GM19239 (cell line): ENCODE results near the gene LPCAT4.
A peak's percentile ranks its signal among the peaks of the same experiment; 100 is the strongest.

Source experiments
- DNase-seq: peaks from one replicate; pipeline ENCODE4 v3.0.0; 2011; ENCODE audit warnings: low spot score; ENCODE audit not compliant: insufficient read length
- FAIRE-seq: peaks from 2 replicates; lab custom pipeline; 2011; peaks lifted over from hg19 to GRCh38; lab: Jason Lieb, UNC

The LPCAT4 gene

DNA sequence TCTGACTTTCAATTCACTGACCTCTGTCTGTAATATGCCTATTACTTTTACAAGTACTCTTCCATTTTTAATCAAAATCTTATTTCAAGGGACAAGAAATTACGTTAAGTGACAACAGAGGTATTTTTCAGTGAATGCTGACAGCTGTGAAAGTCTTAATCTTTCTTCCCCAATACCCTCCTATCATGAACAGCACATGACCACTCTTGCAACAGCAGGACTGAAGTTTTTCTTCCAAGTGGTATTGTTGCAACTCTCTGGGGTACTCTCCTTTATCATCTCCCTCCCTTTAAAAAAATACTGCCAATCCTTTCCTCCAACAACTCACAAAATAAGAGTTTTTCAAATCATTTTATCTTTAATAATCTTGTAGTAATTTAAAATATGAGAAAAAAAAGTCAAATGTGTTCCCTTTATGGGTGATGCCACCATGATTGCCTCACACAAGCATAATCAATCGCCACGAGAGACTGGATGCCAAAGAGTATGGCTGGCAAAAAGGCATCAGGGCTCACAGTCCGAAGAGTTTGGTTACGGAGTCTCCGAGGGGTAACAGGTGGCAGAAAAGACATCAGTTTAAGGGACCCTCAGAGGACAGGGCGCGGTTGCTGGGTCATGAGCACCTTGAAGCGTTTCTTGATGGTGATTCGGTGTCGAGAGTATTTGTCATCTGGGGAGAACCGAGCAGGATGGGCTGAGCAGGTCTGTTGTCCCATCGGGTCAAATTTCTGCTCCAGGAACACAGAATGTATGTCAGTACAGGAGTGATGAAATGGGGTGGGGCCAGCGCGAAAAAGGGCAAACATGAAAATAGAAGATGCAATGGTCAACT lies 25.4 kb downstream of the LPCAT4 start:
- DNase-seq (no peak), FAIRE-seq (no peak)

DNA sequence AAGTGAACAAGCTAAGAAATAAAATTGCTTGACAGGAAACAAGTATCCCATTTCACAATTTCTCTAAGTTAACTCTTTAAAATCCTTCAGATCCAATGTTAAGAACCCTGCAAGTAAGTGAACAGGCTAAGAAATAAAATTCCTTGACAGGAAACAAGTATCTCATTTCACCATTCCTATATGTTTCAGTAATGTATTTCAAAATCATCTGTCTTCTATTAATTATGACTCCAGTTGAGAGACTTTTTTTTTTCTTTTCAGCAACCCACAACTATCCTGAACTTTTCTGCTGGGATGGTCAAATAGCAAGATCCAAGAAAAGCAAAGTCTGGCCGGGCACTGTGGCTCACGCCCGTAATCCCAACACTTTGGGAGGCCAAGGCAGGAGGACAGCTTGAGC lies 27.1 kb downstream of the LPCAT4 start:
- no peak for DNase-seq
- FAIRE-seq, result no peak

DNA sequence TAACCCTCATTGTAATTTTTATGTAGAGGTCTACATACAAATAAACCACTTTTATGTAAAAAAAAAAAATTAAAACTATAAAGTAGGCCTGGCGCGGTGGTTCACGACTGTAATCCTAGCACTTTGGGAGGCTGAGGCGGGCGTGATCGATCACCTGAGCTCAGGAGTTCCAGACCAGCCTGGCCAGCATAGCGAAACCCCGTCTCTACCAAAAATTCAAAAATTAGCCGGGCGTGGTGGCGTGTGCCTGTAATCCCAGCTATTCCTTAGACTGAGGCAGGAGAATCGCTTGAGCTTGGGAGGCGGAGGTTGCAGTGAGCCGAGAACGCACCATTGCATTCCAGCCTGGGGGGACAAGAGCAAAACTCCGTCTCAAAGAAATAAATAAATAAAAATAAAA lies 28.6 kb downstream of the LPCAT4 start:
- DNase-seq (no peak), FAIRE-seq (no peak)

DNA sequence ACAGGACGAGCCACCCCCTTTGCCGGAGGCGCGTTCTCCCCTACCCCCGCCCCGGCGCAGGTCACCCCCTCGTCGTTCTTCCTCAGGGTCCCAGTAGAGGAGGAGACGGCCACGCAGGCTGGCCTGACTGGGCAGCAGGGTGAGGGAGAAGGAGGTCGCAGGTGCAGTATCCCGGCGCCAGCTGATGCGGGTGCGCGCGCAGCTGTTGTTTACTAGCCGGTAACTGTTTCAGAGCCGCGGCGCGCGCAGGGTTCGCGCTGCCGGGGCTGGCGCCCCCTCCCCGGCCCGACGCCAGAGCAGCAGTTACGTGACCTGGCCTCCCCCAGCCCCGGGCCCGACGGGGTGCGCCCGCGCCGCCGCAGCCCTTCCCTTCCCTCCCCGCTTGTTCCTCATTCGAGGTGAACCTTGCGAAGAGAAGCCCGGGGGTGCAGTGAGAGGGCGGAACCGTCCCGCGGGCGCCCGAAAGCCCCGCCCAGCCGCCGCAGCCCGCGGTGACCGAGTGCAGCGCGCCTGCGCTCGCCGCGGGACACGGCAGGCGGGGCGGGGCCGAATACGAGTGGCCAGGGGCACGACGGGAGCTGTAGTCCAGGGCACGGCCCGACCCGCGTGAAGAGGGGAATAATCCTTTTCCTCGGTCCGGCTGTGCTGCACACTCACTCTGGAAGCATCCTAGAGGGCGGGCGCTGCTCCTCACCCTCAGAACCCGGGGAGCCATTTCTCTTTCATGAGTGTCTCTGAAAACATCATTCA lies 29.3 kb downstream of the LPCAT4 start, which contains the start of gene SLC12A6:
TSS of gene SLC12A6 (minus strand) at position 225 of the 750 bp plus-strand sequence. CDS start 1,101 bp downstream, outside the sequence.
- FAIRE-seq, result peak; percentile 40

DNA sequence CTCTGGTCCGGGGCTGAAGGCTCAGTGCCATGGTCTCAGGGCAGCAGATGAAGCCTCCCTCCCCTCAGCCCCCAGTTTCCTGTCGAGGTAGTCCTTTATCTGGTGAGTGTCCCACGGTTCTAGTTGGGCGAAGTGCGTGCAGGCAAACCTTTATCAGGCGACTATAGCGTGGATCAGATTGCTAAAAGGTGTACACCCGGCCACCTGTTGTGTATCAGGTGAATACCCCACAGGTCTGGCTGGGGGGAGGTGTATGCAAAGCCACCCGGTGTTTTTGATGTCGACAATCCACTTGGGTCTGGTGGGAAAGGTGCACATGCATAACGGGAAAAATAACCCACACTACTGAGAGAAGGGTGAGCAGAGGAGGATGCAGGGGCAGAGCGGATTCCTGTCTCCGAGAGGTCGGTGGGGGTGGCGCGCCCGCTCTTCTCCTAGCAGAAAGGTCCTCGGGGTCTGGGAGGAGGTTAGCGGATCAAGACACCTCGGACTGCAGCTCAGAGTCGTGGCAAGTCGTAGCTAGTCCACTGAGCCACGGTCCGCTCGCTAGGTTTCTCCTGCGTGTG lies 29.9 kb downstream of the LPCAT4 start:
- FAIRE-seq (no peak), DNase-seq (no peak)

More for the DNA sequence above, 29.3 kb downstream of the LPCAT4 start, which contains the start of gene SLC12A6:
- DNase-seq, result peak; percentile 57

DNA sequence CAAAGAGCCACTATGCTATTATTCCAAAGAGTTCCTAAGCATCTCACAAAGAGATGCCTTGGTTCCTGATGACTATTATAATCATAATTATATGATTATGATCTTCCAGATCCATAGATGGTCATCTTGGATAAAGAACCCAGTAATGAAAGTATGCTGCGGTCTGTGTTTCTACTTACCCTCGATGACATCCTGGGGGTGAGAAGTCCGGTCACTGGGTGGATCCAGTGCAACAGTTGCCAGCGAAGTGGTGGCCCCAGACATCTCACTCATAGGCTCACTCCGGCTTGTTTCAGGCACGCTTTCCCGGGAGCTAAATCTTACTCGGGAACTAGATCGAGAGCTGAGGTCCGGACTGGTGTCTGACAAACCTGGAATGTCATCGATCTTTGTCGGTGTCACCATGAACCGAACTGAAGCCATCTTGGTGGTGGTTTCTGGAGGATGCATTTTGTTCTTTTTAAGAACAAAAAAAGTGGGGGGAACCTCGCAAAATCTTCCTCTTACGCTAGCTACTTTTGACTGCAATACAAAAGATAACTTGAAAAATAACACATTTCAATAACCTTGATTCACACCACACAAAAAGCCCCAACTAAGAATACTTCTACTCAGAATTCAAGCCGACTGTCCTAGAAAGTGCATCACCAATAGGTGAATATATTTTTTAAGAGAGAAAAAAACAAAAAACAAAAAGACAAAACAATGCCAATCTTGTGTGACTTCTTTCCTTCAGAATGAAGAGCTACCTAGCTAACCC lies 30.6 kb downstream of the LPCAT4 start:
- FAIRE-seq, result peak; percentile 87
- DNase-seq, result no peak

DNA sequence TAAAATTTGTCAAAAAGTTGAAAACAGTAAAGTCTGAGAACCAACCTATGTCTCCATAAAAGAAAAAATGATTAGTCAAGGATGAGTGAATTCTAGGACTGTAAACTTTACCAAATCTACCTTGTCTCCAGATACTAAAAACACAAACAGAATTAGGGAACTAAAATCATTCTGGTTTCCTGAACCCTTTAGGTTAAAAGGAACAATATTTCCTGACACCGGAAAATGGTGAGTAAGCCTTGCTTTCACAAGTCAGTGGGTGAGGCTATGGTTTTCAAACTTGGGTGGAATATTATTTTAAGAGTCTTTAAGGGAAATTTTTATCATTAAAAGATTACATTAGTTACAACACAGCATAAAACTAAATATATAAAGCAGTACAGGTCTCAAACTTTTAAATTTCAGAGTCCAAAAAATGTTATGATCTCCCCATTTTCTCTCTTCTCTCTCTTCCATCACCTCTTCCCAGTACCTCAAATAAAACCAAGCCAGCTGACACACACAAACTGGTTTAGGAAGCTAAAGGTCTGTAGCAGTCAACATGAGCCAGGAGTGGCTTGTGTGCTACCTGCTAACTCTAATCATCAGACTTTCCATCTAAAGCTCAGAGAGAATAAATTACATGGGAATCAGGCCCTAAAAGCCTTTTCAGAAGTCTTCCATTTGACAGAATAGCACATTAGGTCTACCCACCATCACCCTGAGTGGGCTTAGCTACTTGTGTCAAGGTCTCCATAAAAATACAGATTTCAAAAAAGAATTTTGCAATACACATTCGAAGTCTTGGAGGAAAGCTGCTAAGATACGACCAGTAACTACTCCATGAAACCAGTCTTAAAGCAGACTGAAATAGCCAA lies 31.6 kb downstream of the LPCAT4 start:
- no peak for DNase-seq
- peak; percentile 82 for FAIRE-seq

DNA sequence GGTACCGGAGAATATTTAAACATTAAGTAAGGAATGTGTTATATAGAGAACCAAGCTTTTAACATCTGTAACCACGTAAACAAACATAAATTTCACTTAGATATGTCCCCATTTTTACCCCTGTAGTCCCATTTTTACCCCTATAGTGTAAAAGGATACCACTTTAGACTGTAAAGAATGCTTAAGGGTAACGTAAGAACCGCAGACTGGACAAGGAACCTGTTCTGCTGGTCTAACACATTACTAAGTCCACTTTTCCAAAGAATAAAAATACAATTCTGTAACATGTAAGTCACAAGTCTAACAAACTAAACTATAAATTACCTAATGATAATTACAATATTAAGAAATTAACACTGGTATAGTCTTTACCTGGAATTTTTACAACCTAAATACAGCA lies 32.3 kb downstream of the LPCAT4 start:
- DNase-seq (no peak), FAIRE-seq (no peak)

DNA sequence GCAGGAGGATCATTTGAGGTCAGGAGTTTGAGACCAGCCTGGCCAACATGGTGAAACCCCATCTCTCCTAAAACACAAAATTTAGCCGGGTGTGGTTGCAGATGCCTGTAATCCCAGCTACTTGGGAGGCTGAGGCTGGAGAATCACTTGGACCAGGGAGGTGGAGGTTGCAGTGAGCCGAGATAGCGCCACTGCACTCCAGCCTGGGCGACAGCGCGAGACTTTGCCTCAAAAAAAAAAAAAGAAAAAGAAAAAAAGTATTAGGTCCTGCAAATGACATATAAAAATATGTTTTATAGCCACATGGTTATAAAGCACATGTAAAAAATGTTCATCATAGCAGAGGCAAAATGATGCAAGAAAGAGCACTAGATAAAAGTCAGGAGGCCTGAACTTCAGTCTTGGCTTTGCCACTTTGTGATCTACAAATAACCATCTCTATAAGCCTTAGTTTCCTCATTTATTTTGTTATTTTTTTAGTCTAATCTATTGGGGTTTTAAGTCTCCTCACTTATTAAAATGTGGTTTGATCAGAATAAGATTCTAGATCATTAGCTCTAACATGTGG lies 34.4 kb downstream of the LPCAT4 start:
- DNase-seq (no peak), FAIRE-seq (peak; percentile 45)

DNA sequence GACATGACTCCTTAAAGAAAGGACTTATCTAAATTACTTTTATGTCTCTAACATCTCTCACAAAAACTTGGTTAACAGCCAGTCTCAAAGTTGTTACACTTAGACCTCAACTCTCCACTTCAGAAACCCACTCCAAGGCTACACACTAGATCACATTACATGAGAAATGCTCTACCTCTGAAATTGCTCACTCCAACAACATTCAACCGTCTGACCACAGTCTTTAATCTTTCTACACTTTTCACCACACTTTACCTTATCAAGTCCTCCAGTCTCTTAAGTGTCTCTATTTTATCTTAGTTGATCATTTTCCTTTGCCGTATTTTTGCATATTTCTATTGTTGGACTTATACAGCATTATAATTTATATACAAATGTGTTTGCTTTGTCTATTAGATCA lies 35.2 kb downstream of the LPCAT4 start:
- FAIRE-seq (peak; percentile 77), DNase-seq (no peak)

DNA sequence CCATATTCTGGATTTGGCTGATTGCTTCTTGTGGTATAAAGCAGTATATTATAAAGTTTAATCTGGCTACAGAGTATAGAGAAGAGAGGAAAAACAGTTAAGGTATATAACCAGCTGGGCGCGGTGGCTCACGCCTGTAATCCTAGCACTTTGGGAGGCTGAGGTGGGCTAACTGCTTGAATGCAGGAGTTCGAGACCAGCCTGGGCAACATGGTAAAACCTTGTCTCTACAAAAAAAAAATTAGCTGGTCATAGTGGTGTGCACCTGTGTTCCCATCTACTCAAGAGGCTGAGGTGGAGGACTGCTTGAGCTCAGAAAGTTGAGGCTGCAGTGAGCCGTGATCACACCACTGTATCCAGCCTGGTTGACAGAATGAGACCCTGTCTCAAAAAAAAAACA lies 36.7 kb downstream of the LPCAT4 start:
- DNase-seq (no peak), FAIRE-seq (peak; percentile 54)

DNA sequence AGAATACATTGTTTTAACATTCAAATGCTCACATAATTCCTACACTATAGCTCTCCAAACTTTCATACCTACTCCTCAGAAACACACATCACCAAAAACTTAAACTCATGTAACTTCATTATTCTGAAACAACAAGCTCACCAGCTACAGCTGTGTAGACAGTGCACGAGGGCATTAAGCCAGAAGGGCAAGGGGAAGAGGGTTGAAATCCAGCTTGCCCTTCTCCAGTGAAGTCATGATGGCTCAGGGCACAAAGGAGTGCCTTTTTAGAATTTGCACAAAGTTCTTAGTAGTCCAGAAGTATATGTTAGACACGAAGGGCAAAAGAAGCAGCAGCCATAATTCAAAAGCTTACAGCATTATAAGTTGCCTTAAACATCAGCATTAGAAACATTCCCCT lies 38.0 kb downstream of the LPCAT4 start:
- FAIRE-seq, result peak; percentile 78

DNA sequence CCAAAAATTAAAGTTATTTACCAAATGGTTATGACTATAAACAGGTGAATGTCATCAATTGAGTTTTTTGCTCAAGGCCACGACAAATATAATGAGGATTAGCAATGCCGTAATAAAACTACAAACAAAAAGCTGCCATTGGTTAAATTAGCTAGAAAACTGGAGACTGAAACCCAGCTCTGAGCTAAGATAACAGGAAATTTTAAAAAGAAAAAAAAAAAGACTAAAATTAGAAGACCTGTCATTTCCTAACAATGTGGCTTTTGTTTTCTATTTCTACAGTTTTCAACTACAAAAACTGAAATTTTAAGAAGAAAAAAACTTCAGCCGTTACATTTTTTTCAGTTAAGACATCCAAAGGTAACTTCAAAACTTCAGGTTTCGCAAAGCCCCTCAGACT lies 39.1 kb downstream of the LPCAT4 start:
- DNase-seq, result no peak
- FAIRE-seq, result no peak

More for the DNA sequence above, 38.0 kb downstream of the LPCAT4 start:
- DNase-seq, result no peak

DNA sequence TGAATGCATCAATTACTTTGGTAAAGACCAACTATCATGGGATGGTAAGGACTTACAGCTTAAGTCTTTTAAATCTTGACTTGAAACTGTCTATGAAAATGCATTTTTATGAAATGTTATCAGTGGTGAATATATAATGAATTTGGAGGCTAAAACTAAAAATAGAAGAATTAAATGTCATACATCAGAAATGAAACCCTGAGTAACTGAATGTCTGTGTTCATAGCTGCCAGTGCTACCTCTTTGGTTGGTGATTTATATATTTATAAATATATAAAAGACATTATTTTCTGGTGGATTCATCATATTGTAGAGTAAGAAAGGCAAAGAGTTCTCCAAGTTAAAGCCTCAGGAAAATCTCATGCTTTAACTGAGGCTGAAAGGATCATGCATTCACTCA lies 41.6 kb downstream of the LPCAT4 start:
- DNase-seq (no peak), FAIRE-seq (no peak)

DNA sequence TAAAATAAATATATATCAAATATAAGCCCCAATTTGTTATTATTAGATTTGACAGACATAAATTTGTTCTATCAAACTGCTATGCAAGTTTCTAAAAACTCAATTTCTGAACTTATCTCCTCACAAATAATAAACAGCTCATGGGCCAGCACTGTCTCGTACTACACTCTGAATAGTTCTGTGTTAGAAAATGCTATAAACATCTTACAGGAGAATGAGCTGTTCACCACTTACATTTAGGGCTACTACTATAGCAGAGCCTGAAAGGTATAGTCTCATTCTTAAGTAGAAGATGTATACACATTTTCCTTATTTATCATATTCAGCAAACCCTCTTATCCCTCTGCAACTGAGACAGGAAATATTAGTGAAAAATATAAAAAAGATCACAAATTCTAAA lies 42.1 kb downstream of the LPCAT4 start:
- DNase-seq (no peak), FAIRE-seq (peak; percentile 74)

DNA sequence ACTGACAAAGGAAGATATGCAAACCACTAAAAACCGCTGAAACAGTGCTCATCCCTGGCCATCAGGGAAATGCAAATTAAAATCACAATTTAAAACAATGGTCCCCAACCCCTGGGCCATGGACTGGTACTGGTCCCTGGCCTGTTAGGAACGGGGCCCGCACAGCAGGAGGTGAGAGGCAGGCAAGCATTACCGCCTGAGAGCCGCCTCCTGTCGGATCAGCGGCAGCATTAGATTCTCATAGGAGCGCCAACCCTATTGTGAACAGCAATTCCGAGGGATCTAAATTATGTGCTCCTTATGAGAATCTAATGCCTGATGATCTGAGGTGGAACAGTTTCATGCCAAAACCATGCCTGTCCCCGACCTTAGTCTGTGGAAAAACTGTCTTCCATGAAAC lies 43.8 kb downstream of the LPCAT4 start:
- FAIRE-seq (no peak), DNase-seq (no peak)

DNA sequence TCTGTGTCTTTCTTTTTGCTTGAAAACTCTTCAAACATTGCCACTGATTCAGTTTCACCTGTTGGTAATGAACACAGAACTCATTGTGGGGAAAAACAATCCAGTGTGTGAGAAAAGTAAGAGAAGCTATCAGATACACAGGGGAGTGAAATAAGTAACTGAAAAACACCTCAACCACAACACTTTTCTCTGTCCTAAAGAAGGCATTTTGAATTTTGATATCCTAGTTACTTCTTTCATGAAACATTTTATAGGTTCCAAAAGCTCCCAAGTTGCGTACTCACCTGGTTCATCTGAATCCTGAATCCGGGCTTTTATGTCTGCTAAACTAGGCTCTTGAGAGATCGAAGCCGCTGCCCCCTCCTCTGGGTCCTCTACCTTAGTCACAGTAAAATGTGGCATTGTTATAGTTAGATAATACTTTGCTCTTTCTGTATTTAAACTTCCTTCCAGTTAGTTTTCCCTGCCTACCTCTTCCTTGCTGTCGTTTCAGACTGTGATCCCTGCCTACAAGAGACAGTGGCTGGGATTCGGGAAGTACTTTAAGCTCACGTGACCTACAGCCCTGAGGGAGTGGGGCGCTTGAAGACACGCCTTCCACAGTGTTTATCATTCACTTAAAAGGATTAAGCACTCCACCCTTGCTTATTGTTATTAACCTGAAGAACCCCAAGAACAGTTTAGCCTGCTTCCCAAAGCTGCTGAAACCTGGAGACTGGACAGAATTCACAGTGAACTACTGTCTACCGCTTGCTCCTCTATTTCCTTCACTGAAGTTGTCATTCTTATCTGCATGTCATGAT lies 48.5 kb downstream of the LPCAT4 start:
- FAIRE-seq (peak; percentile 96), DNase-seq (no peak)
